Keratinocyte (primary cell): Measurements from ENCODE around the gene PABPN1. TPM values are rescaled to one million over a fixed set of nuclear protein-coding genes. Genes with fewer than 3 reads are reported as not detected.

Experiments used
- DNase-seq: peaks from one replicate; pipeline ENCODE4 v3.0.0-alpha.2; 2011; ENCODE audit warnings: low read depth, missing footprints, low spot score
- FAIRE-seq: peaks from 2 replicates; lab custom pipeline; 2011; peaks lifted over from hg19 to GRCh38; lab: Jason Lieb, UNC
- H2AFZ ChIP-seq: 2 replicates; pipeline ENCODE4 v1.6.0; 2012; ENCODE audit warnings: low read length, control low read depth, inconsistent platforms; ENCODE audit not compliant: control insufficient read depth
- H3K27ac ChIP-seq: 2 replicates; pipeline ENCODE4 v1.5.1; 2011; ENCODE audit warnings: low read length; ENCODE audit not compliant: control insufficient read depth, insufficient read depth
- H3K27me3 ChIP-seq: 3 replicates; pipeline ENCODE4 v1.6.0; 2011; ENCODE audit warnings: low read length; ENCODE audit not compliant: control insufficient read depth, insufficient read depth; ENCODE audit errors: extremely low read depth
- H3K36me3 ChIP-seq, 2 experiments: 2 replicates in 1 of 2; 3 replicates in 1 of 2; pipeline ENCODE4 v1.5.1; 2011; ENCODE audit warnings: low read length in 2 of 2, mild to moderate bottlenecking in 1 of 2; ENCODE audit not compliant: control insufficient read depth in 2 of 2, insufficient read depth in 2 of 2; ENCODE audit errors: extremely low read depth in 1 of 2
- H3K4me1 ChIP-seq: 3 replicates; pipeline ENCODE4 v1.5.1; 2011; ENCODE audit warnings: low read length; ENCODE audit not compliant: control insufficient read depth, insufficient read depth; ENCODE audit errors: extremely low read depth
- H3K4me2 ChIP-seq: 3 replicates; pipeline ENCODE4 v1.6.0; 2011; ENCODE audit warnings: low read depth, low read length; ENCODE audit not compliant: control insufficient read depth, insufficient read depth; ENCODE audit errors: extremely low read depth
- H3K4me3 ChIP-seq, 3 experiments: fragments of 200-600 bp in 1 of 3; sonication (generic) in 1 of 3; 2 replicates in 2 of 3; 3 replicates in 1 of 3; pipeline ENCODE4 v1.5.1; 2011 to 2016; ENCODE audit warnings: low read length in 3 of 3, mild to moderate bottlenecking in 3 of 3, control low read depth in 2 of 3, inconsistent platforms in 1 of 3, low read depth in 1 of 3, mixed read lengths in 1 of 3, mixed run types in 1 of 3, moderate library complexity in 1 of 3; ENCODE audit not compliant: control insufficient read depth in 2 of 3, insufficient read depth in 2 of 3; ENCODE audit errors: extremely low read depth in 1 of 3
- H3K79me2 ChIP-seq: 2 replicates; pipeline ENCODE4 v1.6.0; 2012; ENCODE audit warnings: low read length; ENCODE audit not compliant: control insufficient read depth, insufficient read depth
- H3K9ac ChIP-seq: 3 replicates; pipeline ENCODE4 v1.6.0; 2011; ENCODE audit warnings: low read length; ENCODE audit not compliant: control insufficient read depth, insufficient read depth; ENCODE audit errors: extremely low read depth
- H3K9me1 ChIP-seq: 3 replicates; pipeline ENCODE4 v1.6.0; 2011; ENCODE audit warnings: low read length; ENCODE audit not compliant: control insufficient read depth, insufficient read depth; ENCODE audit errors: extremely low read depth
- H3K9me3 ChIP-seq: 2 replicates; pipeline ENCODE4 v1.5.1; 2012; ENCODE audit warnings: low read depth, low read length; ENCODE audit not compliant: control insufficient read depth
- H4K20me1 ChIP-seq: 3 replicates; pipeline ENCODE4 v1.6.0; 2011; ENCODE audit warnings: low read length; ENCODE audit not compliant: control insufficient read depth, insufficient read depth; ENCODE audit errors: extremely low read depth
- CTCF ChIP-seq, 3 experiments: IDR thresholded peaks in 1 of 3; conservative IDR thresholded peaks in 1 of 3; optimal IDR thresholded peaks in 1 of 3; 2 replicates in 2 of 3; 3 replicates in 1 of 3; pipeline versions ENCODE3 to v1.5.1; 2011; ENCODE audit warnings: low read length in 3 of 3, mild to moderate bottlenecking in 3 of 3, moderate library complexity in 2 of 3, control low read depth in 1 of 3, inconsistent platforms in 1 of 3; ENCODE audit not compliant: insufficient read depth in 2 of 3; ENCODE audit errors: extremely low read depth in 1 of 3
- EZH2 ChIP-seq: IDR thresholded peaks from one replicate; pipeline ENCODE4 v1.6.1; 2012; ENCODE audit warnings: inconsistent platforms, mild to moderate bottlenecking, low read length, moderate library complexity
- dilution Hi-C: fragments of 300-500 bp; cut with MboI; formaldehyde crosslinking; loops from one replicate; pipeline ENCODE4 v1.7.0; 2020; ENCODE audit warnings: low sequenced_read_pairs; ENCODE audit not compliant: extremely low pct_ligation_motif_present
- polyA plus RNA-seq, 5 experiments: library from polyadenylated mRNA; depleted of rRNA in 3 of 5; stranded (reverse) in 3 of 5; stranded (forward) in 1 of 5; unstranded in 1 of 5; fragments of >200 nt; gene quantifications; 1 replicate in 1 of 5; 2 replicates in 3 of 5; 3 replicates in 1 of 5; pipeline versions ENCODE4 v1.2.1 to v1.2.3, GENCODE V29; 2011 to 2012; ENCODE audit warnings: missing spikeins in 2 of 5, low read depth in 1 of 5, low replicate concordance in 1 of 5

Gene PABPN1
- polyA plus RNA-seq, 1 donor (not counting 4 experiments of a cell fraction or from before 2014, with no cell fraction given), result 185 TPM

DNA sequence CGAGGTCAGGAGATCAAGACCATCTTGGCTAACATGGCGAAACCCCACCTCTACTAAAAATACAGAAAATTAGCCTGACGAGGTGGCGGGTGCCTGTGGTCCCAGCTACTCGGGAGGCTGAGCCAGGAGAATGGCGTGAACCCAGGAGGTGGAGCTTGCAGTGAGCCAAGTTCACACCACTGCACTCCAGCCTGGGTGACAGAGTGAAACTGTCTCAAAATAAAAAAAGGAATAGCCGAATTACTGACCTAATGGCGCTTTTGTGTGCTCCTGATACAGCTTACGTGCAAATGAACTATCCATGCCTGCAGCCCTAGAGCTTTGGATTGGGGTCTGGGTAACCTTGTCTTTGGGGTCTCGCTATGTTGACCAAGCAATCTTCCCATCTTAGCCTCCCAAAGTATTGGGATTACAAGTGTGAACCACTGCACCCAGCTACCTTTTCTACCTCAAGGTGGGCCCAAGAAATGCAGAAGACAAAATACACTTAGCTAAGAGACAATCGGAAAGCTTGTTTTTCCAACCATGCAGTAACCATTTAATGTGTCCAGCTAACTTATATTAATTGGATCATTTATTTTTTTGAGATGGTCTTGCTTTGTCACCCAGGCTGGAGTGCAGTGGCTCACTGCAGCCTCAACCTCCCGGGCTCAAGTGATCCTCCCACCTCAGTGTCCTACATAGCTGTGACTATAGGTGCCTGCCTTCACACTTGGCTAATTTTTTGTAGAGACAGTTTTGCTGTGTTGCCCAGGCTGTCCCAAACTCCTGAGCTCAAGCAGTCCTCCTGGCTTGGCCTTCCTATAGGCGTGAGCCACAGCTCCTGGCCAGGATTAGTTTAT is 5.5 kb downstream of the PABPN1 start:
- H3K9ac ChIP-seq, result no peak overlapping the region
- no peaks in the 10 kb centered on the region for H3K9me1 ChIP-seq
- dilution Hi-C loops, result no loop called here
- peaks cover 12% of the 10 kb centered on the region for H3K4me1 ChIP-seq
- no peaks in the 10 kb centered on the region for H3K27me3 ChIP-seq
- peaks cover 15% of the 10 kb centered on the region in 2 experiments for H3K36me3 ChIP-seq
- no peaks in the 10 kb centered on the region for H3K9me3 ChIP-seq
- TF ChIP-seq EZH2 (no peak), CTCF (optimal IDR thresholded peaks at IDR 0.05 in 1 of 3, IDR thresholded peaks at IDR 0.05 in 1 of 3, conservative IDR thresholded peaks at IDR 0.05 in 1 of 3; ENCODE audit: extremely low read depth in 1 of 3, insufficient read depth in 2 of 3, low read length in 3 of 3) (no peak)
- H3K27ac ChIP-seq, result no peak overlapping the region
- no peak for DNase-seq
- H3K4me3 ChIP-seq, result no peak overlapping the region
- no peak for FAIRE-seq
- no peak overlapping the region for H2AFZ ChIP-seq
- H4K20me1 ChIP-seq, result no peaks in the 10 kb centered on the region
- no peak overlapping the region for H3K4me2 ChIP-seq
- H3K79me2 ChIP-seq, result peaks cover 22% of the 10 kb centered on the region

- Histone ChIP-seq H4K20me1 (no peaks in the 10 kb centered on the region), H3K9me1 (no peaks in the 10 kb centered on the region), H3K9me3 (no peaks in the 10 kb centered on the region), H3K79me2 (peaks cover 8% of the 10 kb centered on the region), H3K27me3 (no peaks in the 10 kb centered on the region), H3K4me2 (no peak overlapping the region), H3K9ac (no peak overlapping the region), H3K36me3 (peaks cover 13 to 14% of the 10 kb centered on the region in 2 experiments), H3K4me1 (peaks cover 5% of the 10 kb centered on the region), H3K4me3 (no peak overlapping the region), H2AFZ (no peak overlapping the region), H3K27ac (no peak overlapping the region)
- TF ChIP-seq CTCF (optimal IDR thresholded peaks at IDR 0.05 in 1 of 3, IDR thresholded peaks at IDR 0.05 in 1 of 3, conservative IDR thresholded peaks at IDR 0.05 in 1 of 3; ENCODE audit: extremely low read depth in 1 of 3, insufficient read depth in 2 of 3, low read length in 3 of 3) (peak; percentile 71 to 77 (median 77)), EZH2 (no peak)
- FAIRE-seq (peak; percentile 51), DNase-seq (no peak)
- dilution Hi-C loops, result no loop called here
These were observed 6.9 kb downstream of the PABPN1 start for GRCh38 chr14:23327947-23328744.
